Measurements from ENCODE around the gene CTSH.

DNA sequence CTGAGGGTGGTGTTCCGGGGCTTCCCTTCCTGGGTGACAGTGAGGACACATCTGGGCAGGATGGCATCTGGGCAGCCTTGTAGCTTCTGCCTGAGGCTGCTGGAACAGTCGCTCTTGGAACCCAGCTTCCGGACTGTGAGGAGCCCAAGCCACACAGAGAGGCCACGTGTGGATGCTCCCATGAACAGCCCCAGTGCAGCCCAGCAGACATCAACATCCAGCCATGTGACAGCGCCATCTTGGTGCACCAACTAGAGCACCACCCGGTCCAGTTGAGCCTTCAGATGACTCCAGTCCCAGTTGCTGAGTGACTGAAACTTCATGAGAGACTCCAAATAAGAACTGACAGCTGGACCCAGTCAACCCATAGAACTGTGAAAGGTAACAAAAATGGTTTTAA is 15.5 kb upstream of the CTSH start:
- no peak for TF ChIP-seq RAD21 (IDR thresholded peaks at IDR 0.05; ENCODE audit: low read depth)
- TF ChIP-seq YY1 (IDR thresholded peaks at IDR 0.05; ENCODE audit: low read depth) = no peak
- TF ChIP-seq CREB1 (IDR thresholded peaks at IDR 0.05; ENCODE audit: low read depth) = no peak
- TF ChIP-seq EP300 (IDR thresholded peaks at IDR 0.05; ENCODE audit: borderline replicate concordance) = no peak
- TF ChIP-seq, protein P1, sequence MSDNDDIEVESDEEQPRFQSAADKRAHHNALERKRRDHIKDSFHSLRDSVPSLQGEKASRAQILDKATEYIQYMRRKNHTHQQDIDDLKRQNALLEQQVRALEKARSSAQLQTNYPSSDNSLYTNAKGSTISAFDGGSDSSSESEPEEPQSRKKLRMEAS (IDR thresholded peaks at IDR 0.05) = no peak
- no peak for TF ChIP-seq EGR1 (IDR thresholded peaks at IDR 0.05)
- no peak for TF ChIP-seq TAF1 (IDR thresholded peaks at IDR 0.05; ENCODE audit: low read depth)
- TF ChIP-seq, protein P2, sequence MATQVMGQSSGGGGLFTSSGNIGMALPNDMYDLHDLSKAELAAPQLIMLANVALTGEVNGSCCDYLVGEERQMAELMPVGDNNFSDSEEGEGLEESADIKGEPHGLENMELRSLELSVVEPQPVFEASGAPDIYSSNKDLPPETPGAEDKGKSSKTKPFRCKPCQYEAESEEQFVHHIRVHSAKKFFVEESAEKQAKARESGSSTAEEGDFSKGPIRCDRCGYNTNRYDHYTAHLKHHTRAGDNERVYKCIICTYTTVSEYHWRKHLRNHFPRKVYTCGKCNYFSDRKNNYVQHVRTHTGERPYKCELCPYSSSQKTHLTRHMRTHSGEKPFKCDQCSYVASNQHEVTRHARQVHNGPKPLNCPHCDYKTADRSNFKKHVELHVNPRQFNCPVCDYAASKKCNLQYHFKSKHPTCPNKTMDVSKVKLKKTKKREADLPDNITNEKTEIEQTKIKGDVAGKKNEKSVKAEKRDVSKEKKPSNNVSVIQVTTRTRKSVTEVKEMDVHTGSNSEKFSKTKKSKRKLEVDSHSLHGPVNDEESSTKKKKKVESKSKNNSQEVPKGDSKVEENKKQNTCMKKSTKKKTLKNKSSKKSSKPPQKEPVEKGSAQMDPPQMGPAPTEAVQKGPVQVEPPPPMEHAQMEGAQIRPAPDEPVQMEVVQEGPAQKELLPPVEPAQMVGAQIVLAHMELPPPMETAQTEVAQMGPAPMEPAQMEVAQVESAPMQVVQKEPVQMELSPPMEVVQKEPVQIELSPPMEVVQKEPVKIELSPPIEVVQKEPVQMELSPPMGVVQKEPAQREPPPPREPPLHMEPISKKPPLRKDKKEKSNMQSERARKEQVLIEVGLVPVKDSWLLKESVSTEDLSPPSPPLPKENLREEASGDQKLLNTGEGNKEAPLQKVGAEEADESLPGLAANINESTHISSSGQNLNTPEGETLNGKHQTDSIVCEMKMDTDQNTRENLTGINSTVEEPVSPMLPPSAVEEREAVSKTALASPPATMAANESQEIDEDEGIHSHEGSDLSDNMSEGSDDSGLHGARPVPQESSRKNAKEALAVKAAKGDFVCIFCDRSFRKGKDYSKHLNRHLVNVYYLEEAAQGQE (IDR thresholded peaks at IDR 0.05; ENCODE audit: low read depth) = no peak
- no peak for TF ChIP-seq CEBPB (IDR thresholded peaks at IDR 0.05)
